Suppressor macrophage treated with lipopolysaccharide for 1 hour (primary cell): Measurements from ENCODE around the gene CCNO.

Experiments used
- DNase-seq, 3 donors: peaks; one replicate each; pipeline ENCODE4 v3.0.0-alpha.2; 2020 to 2022

The CCNO gene

GRCh38 chr5:55222985-55223811 lies 10.2 kb downstream of the CCNO start:
- DNase-seq = peak in 2 of 3 donors; percentile 37 to 41

GRCh38 chr5:55222092-55222984 lies 11.1 kb downstream of the CCNO start:
- DNase-seq = peak; percentile 47 to 66 (median 56)

- DNase-seq = peak in 2 of 3 donors; percentile 30 to 47
Observed at GRCh38 chr5:55220433-55221185, 12.8 kb downstream of the CCNO start.

GRCh38 chr5:55219770-55220169 lies 13.6 kb downstream of the CCNO start:
- DNase-seq = no peak

- no peak for DNase-seq
Observed at GRCh38 chr5:55218967-55219366, 14.4 kb downstream of the CCNO start.

GRCh38 chr5:55211184-55211874 lies 22.1 kb downstream of the CCNO start:
- no peak for DNase-seq

GRCh38 chr5:55205001-55205400 lies 28.4 kb downstream of the CCNO start:
- no peak for DNase-seq

- peak in 1 of 3 donors; percentile 16 for DNase-seq
Observed at GRCh38 chr5:55191165-55191564, 42.2 kb downstream of the CCNO start.

GRCh38 chr5:55188656-55189540 lies 44.5 kb downstream of the CCNO start:
- DNase-seq = no peak

- DNase-seq = no peak
Observed at GRCh38 chr5:55187370-55187769, 46.0 kb downstream of the CCNO start.
